Measurements from ENCODE around the gene RAPGEF6. TPM values are rescaled to one million over a fixed set of nuclear protein-coding genes. Genes with fewer than 3 reads are reported as not detected.

RAPGEF6 gene
- total RNA-seq, 4 donors from 2014 or later, result 10.2 to 26.5 (median 13.7) TPM

- no peaks in the 10 kb centered on the region for H3K9me3 ChIP-seq
- H3K27ac ChIP-seq, result no peak overlapping the region
- TF ChIP-seq CTCF (IDR thresholded peaks at IDR 0.05) (no peak), POLR2A (IDR thresholded peaks at IDR 0.05) (no peak)
- H3K4me1 ChIP-seq, result no peaks in the 10 kb centered on the region
- no peak overlapping the region for H3K4me3 ChIP-seq
- intact Hi-C loops (cut with DNase I), result no loop called here
- H3K36me3 ChIP-seq, result peaks cover 0 to 7% (median 0%) of the 10 kb centered on the region in 3 donors
- H3K27me3 ChIP-seq, result no peaks in the 10 kb centered on the region
- WGBS, 2 donors, result 88 to 100% methylated on average over 1 of the region's 1 CpG
- DNase-seq, result no peak
These were observed 92.3 kb downstream of the RAPGEF6 start for GRCh38 chr5:131542723-131543122.

- Histone ChIP-seq H3K9me3 (no peaks in the 10 kb centered on the region), H3K27ac (no peak overlapping the region), H3K27me3 (no peaks in the 10 kb centered on the region), H3K36me3 (no peaks in the 10 kb centered on the region), H3K4me1 (no peaks in the 10 kb centered on the region), H3K4me3 (no peak overlapping the region)
- no peak for TF ChIP-seq POLR2A (IDR thresholded peaks at IDR 0.05)
- TF ChIP-seq CTCF (IDR thresholded peaks at IDR 0.05), result no peak
- intact Hi-C loops (cut with DNase I), result no loop called here
- WGBS, 2 donors, result 39 to 51% methylated on average over 1 of the region's 1 CpG
- DNase-seq, result no peak
These were observed 93.3 kb downstream of the RAPGEF6 start for GRCh38 chr5:131541762-131542161.

GRCh38 chr5:131541071-131541470, 94.0 kb downstream of the RAPGEF6 start:
- Histone ChIP-seq H3K36me3 (no peaks in the 10 kb centered on the region), H3K4me1 (no peaks in the 10 kb centered on the region), H3K27ac (no peak overlapping the region), H3K4me3 (no peak overlapping the region), H3K27me3 (no peaks in the 10 kb centered on the region), H3K9me3 (no peaks in the 10 kb centered on the region)
- no peak for DNase-seq
- TF ChIP-seq POLR2A (IDR thresholded peaks at IDR 0.05), result no peak
- no peak for TF ChIP-seq CTCF (IDR thresholded peaks at IDR 0.05)
- intact Hi-C loops (cut with DNase I), result no loop called here

GRCh38 chr5:131539251-131539650, 95.8 kb downstream of the RAPGEF6 start:
- intact Hi-C loops (cut with DNase I), result no loop called here
- no peak overlapping the region for H3K4me3 ChIP-seq
- TF ChIP-seq CTCF (IDR thresholded peaks at IDR 0.05) (no peak), POLR2A (IDR thresholded peaks at IDR 0.05) (no peak)
- no peaks in the 10 kb centered on the region for H3K4me1 ChIP-seq
- no peak for DNase-seq
- H3K36me3 ChIP-seq, result no peaks in the 10 kb centered on the region
- WGBS, 2 donors, result 100% methylated on average over 1 of the region's 1 CpG
- no peak overlapping the region for H3K27ac ChIP-seq
- no peaks in the 10 kb centered on the region for H3K9me3 ChIP-seq
- no peaks in the 10 kb centered on the region for H3K27me3 ChIP-seq

- H3K27ac ChIP-seq, result no peak overlapping the region
- DNase-seq, result no peak
- 41 to 53% methylated on average over 3 of the region's 3 CpGs for WGBS, 2 donors
- intact Hi-C loops (cut with DNase I), result no loop called here
- no peaks in the 10 kb centered on the region for H3K4me1 ChIP-seq
- no peaks in the 10 kb centered on the region for H3K27me3 ChIP-seq
- no peaks in the 10 kb centered on the region for H3K9me3 ChIP-seq
- H3K4me3 ChIP-seq, result no peak overlapping the region
- H3K36me3 ChIP-seq, result no peaks in the 10 kb centered on the region
- TF ChIP-seq POLR2A (IDR thresholded peaks at IDR 0.05), result no peak
- TF ChIP-seq CTCF (IDR thresholded peaks at IDR 0.05), result no peak
These were observed 96.8 kb downstream of the RAPGEF6 start for GRCh38 chr5:131538177-131538593.
